ENCODE data around the gene EFCAB12.

- no peak for TF ChIP-seq YY1 (IDR thresholded peaks at IDR 0.05; ENCODE audit: low read depth)
- TF ChIP-seq RAD21 (IDR thresholded peaks at IDR 0.05; ENCODE audit: low read depth) = no peak
- TF ChIP-seq, protein P1, sequence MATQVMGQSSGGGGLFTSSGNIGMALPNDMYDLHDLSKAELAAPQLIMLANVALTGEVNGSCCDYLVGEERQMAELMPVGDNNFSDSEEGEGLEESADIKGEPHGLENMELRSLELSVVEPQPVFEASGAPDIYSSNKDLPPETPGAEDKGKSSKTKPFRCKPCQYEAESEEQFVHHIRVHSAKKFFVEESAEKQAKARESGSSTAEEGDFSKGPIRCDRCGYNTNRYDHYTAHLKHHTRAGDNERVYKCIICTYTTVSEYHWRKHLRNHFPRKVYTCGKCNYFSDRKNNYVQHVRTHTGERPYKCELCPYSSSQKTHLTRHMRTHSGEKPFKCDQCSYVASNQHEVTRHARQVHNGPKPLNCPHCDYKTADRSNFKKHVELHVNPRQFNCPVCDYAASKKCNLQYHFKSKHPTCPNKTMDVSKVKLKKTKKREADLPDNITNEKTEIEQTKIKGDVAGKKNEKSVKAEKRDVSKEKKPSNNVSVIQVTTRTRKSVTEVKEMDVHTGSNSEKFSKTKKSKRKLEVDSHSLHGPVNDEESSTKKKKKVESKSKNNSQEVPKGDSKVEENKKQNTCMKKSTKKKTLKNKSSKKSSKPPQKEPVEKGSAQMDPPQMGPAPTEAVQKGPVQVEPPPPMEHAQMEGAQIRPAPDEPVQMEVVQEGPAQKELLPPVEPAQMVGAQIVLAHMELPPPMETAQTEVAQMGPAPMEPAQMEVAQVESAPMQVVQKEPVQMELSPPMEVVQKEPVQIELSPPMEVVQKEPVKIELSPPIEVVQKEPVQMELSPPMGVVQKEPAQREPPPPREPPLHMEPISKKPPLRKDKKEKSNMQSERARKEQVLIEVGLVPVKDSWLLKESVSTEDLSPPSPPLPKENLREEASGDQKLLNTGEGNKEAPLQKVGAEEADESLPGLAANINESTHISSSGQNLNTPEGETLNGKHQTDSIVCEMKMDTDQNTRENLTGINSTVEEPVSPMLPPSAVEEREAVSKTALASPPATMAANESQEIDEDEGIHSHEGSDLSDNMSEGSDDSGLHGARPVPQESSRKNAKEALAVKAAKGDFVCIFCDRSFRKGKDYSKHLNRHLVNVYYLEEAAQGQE (IDR thresholded peaks at IDR 0.05; ENCODE audit: low read depth) = no peak
- no peak for TF ChIP-seq TAF1 (IDR thresholded peaks at IDR 0.05; ENCODE audit: low read depth)
- TF ChIP-seq EP300 (IDR thresholded peaks at IDR 0.05; ENCODE audit: borderline replicate concordance) = no peak
- TF ChIP-seq TEAD4 (IDR thresholded peaks at IDR 0.05) = no peak
- TF ChIP-seq NFIC (IDR thresholded peaks at IDR 0.05) = no peak
- TF ChIP-seq, protein P2, sequence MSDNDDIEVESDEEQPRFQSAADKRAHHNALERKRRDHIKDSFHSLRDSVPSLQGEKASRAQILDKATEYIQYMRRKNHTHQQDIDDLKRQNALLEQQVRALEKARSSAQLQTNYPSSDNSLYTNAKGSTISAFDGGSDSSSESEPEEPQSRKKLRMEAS (IDR thresholded peaks at IDR 0.05) = no peak
- TF ChIP-seq ZBTB7A (IDR thresholded peaks at IDR 0.05; ENCODE audit: low read depth) = no peak
- no peak for TF ChIP-seq CEBPB (IDR thresholded peaks at IDR 0.05)
- TF ChIP-seq CREB1 (IDR thresholded peaks at IDR 0.05; ENCODE audit: low read depth) = no peak
- TF ChIP-seq, protein P3, sequence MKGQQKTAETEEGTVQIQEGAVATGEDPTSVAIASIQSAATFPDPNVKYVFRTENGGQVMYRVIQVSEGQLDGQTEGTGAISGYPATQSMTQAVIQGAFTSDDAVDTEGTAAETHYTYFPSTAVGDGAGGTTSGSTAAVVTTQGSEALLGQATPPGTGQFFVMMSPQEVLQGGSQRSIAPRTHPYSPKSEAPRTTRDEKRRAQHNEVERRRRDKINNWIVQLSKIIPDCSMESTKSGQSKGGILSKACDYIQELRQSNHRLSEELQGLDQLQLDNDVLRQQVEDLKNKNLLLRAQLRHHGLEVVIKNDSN (IDR thresholded peaks at IDR 0.05) = no peak
- no peak for TF ChIP-seq TCF12 (IDR thresholded peaks at IDR 0.05; ENCODE audit: low read depth)
These were observed 42.4 kb upstream of the EFCAB12 start for GRCh38 chr3:129470861-129471260.
